NCI-H187 treated with DMSO at 0.1 percent for 48 hours (cell line): ENCODE results near the gene SCFD2.
"Not testable (repeated sequence)": the region's sequence is repeated elsewhere in the genome, so short reads cannot be mapped to it uniquely, and the experiment has no call there.

Source experiments
- DNase-seq: peaks from one replicate; lab custom pipeline; 2025; lab: John Stamatoyannopoulos, UW

The SCFD2 gene

GRCh38 chr4:53100501-53101190 lies 265.2 kb downstream of the SCFD2 start:
- DNase-seq = no peak

- DNase-seq = no peak
Observed at GRCh38 chr4:53098681-53099121, 267.2 kb downstream of the SCFD2 start.

GRCh38 chr4:53094040-53094439 lies 271.8 kb downstream of the SCFD2 start:
- no peak for DNase-seq

- DNase-seq = no peak
Observed at GRCh38 chr4:53089936-53090729, 275.7 kb downstream of the SCFD2 start.

- no peak for DNase-seq
Observed at GRCh38 chr4:53088152-53088551, 277.7 kb downstream of the SCFD2 start.

- no peak for DNase-seq
Observed at GRCh38 chr4:53076374-53076958, 289.4 kb downstream of the SCFD2 start.

- no peak for DNase-seq
Observed at GRCh38 chr4:53075162-53075785, 290.6 kb downstream of the SCFD2 start.

GRCh38 chr4:53068755-53069330 lies 297.0 kb downstream of the SCFD2 start:
- DNase-seq = no peak

- no peak for DNase-seq
Observed at GRCh38 chr4:53067125-53067802, 298.6 kb downstream of the SCFD2 start.

- no peak for DNase-seq
Observed at GRCh38 chr4:53066155-53066554, 299.7 kb downstream of the SCFD2 start.

- DNase-seq = no peak
Observed at GRCh38 chr4:53064609-53065008, 301.3 kb downstream of the SCFD2 start.

GRCh38 chr4:53061091-53061850 lies 304.6 kb downstream of the SCFD2 start:
- DNase-seq = no peak

- DNase-seq = no peak
Observed at GRCh38 chr4:53060278-53060677, 305.6 kb downstream of the SCFD2 start.

- no peak for DNase-seq
Observed at GRCh38 chr4:53059871-53060270, 306.0 kb downstream of the SCFD2 start.

- DNase-seq = no peak
Observed at GRCh38 chr4:53059256-53059655, 306.6 kb downstream of the SCFD2 start.

- DNase-seq = no peak
Observed at GRCh38 chr4:53057679-53058078, 308.2 kb downstream of the SCFD2 start.

GRCh38 chr4:53057108-53057507 lies 308.8 kb downstream of the SCFD2 start:
- not testable (repeated sequence) for DNase-seq

- DNase-seq = no peak
Observed at GRCh38 chr4:53055716-53056403, 310.0 kb downstream of the SCFD2 start.

- no peak for DNase-seq
Observed at GRCh38 chr4:53055274-53055673, 310.6 kb downstream of the SCFD2 start.

GRCh38 chr4:53050361-53050774 lies 315.5 kb downstream of the SCFD2 start:
- no peak for DNase-seq
